HG02870 (cell line): Measurements from ENCODE around the gene SCGB1D1.

Source experiments
- ATAC-seq: cut with Tn5 transposase; IDR thresholded peaks from one replicate; pipeline ENCODE4 v1.9.1; 2021; ENCODE audit warnings: mild to moderate bottlenecking, moderate library complexity; ENCODE audit not compliant: unreplicated experiment

SCGB1D1 gene

GRCh38 chr11:62190011-62190410 is at the start of gene SCGB1D1:
Gene SCGB1D1 (plus strand): TSS chr11:62190216. CDS start chr11:62190285, 69 bp downstream.
- ATAC-seq: no peak

- ATAC-seq: no peak
These were observed 49.5 kb upstream of the SCGB1D1 start for GRCh38 chr11:62140304-62141110.

- no peak for ATAC-seq
These were observed 48.6 kb upstream of the SCGB1D1 start for GRCh38 chr11:62141111-62142042.

GRCh38 chr11:62142043-62142375 is 48.0 kb upstream of the SCGB1D1 start:
- ATAC-seq: no peak

- no peak for ATAC-seq
These were observed 47.1 kb upstream of the SCGB1D1 start for GRCh38 chr11:62142921-62143320.

GRCh38 chr11:62143727-62144126 is 46.3 kb upstream of the SCGB1D1 start:
- no peak for ATAC-seq

GRCh38 chr11:62144641-62145255 is 45.3 kb upstream of the SCGB1D1 start:
- ATAC-seq: no peak

GRCh38 chr11:62145261-62145871 is 44.6 kb upstream of the SCGB1D1 start:
- ATAC-seq: no peak

GRCh38 chr11:62146476-62147200 is 43.4 kb upstream of the SCGB1D1 start:
- ATAC-seq: no peak

- no peak for ATAC-seq
These were observed 42.5 kb upstream of the SCGB1D1 start for GRCh38 chr11:62147545-62147944.

- ATAC-seq: no peak
These were observed 41.6 kb upstream of the SCGB1D1 start for GRCh38 chr11:62148271-62148980.

- no peak for ATAC-seq
These were observed 39.8 kb upstream of the SCGB1D1 start for GRCh38 chr11:62149986-62150886.

GRCh38 chr11:62150887-62151736 is 38.9 kb upstream of the SCGB1D1 start:
- no peak for ATAC-seq

- ATAC-seq: no peak
These were observed 38.3 kb upstream of the SCGB1D1 start for GRCh38 chr11:62151737-62152102.

- no peak for ATAC-seq
These were observed 37.5 kb upstream of the SCGB1D1 start for GRCh38 chr11:62152245-62153086.

GRCh38 chr11:62153087-62153395 is 37.0 kb upstream of the SCGB1D1 start:
- no peak for ATAC-seq

- ATAC-seq: no peak
These were observed 36.4 kb upstream of the SCGB1D1 start for GRCh38 chr11:62153617-62154016.
